Sigmoid colon (tissue), 4 donors: ENCODE measurements around the gene RECK.

Source experiments
- EP300 ChIP-seq, 4 donors: sonication (generic); formaldehyde crosslinking; IDR thresholded peaks; one replicate each; pipeline ENCODE4 v1.6.1; 2017; ENCODE audit warnings: antibody characterized with exemption in 4 of 4
- POLR2A ChIP-seq, 2 donors: fragments of 450-650 bp; IDR thresholded peaks; one replicate each; pipeline ENCODE4 v1.6.1; 2016; ENCODE audit warnings: antibody characterized with exemption in 2 of 2, mild to moderate bottlenecking in 2 of 2, moderate library complexity in 2 of 2
- POLR2AphosphoS5 ChIP-seq, 4 donors: sonication (generic); formaldehyde crosslinking; IDR thresholded peaks; one replicate each; pipeline ENCODE4 v1.6.1; 2017; ENCODE audit warnings: antibody characterized with exemption in 4 of 4
- TF ChIP-seq, protein P1 (sequence below), 4 experiments: fragments of 450-650 bp in 3 of 4; fragments of 200-600 bp in 1 of 4; IDR thresholded peaks; one replicate each; pipeline ENCODE4 v1.5.1; 2016 to 2019; ENCODE audit warnings: antibody characterized with exemption in 4 of 4, mild to moderate bottlenecking in 3 of 4, moderate library complexity in 2 of 4

DNA sequence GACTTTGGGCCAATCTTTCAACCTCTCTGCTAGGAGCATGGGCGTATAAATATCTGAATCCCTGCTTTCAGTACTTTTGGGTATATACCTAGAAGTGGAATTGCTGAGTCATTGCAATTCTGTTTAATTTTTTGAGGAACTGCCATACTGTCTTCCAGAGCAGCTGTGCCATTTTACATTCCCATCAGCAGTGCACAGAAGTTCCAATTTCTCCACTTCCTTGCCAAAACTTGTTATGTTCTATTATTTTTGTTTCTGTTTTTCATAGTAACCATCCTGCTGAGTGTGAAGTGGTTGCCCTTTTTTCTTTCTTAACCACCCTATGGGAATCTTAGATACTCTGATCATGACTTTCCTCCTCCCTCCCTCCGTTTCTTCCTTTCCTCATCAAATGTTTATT is 121.4 kb downstream of the RECK start:
- TF ChIP-seq, protein P1, sequence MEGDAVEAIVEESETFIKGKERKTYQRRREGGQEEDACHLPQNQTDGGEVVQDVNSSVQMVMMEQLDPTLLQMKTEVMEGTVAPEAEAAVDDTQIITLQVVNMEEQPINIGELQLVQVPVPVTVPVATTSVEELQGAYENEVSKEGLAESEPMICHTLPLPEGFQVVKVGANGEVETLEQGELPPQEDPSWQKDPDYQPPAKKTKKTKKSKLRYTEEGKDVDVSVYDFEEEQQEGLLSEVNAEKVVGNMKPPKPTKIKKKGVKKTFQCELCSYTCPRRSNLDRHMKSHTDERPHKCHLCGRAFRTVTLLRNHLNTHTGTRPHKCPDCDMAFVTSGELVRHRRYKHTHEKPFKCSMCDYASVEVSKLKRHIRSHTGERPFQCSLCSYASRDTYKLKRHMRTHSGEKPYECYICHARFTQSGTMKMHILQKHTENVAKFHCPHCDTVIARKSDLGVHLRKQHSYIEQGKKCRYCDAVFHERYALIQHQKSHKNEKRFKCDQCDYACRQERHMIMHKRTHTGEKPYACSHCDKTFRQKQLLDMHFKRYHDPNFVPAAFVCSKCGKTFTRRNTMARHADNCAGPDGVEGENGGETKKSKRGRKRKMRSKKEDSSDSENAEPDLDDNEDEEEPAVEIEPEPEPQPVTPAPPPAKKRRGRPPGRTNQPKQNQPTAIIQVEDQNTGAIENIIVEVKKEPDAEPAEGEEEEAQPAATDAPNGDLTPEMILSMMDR (IDR thresholded peaks at IDR 0.05), result no peak
- TF ChIP-seq EP300 (IDR thresholded peaks at IDR 0.05) (no peak), POLR2AphosphoS5 (IDR thresholded peaks at IDR 0.05) (peak in 3 of 4 donors; percentile 33 to 54 (median 52)), POLR2A (IDR thresholded peaks at IDR 0.05) (no peak)
